HG02840 (cell line): ENCODE data around the gene METTL6.
"Not testable (repeated sequence)": the region's sequence is repeated elsewhere in the genome, so short reads cannot be mapped to it uniquely, and the experiment has no call there.

Experiments
- ATAC-seq: cut with Tn5 transposase; IDR thresholded peaks from one replicate; pipeline ENCODE4 v1.9.1; 2021; ENCODE audit warnings: mild to moderate bottlenecking, moderate library complexity, moderate number of reproducible peaks; ENCODE audit not compliant: unreplicated experiment, low FRiP score

Gene METTL6

DNA sequence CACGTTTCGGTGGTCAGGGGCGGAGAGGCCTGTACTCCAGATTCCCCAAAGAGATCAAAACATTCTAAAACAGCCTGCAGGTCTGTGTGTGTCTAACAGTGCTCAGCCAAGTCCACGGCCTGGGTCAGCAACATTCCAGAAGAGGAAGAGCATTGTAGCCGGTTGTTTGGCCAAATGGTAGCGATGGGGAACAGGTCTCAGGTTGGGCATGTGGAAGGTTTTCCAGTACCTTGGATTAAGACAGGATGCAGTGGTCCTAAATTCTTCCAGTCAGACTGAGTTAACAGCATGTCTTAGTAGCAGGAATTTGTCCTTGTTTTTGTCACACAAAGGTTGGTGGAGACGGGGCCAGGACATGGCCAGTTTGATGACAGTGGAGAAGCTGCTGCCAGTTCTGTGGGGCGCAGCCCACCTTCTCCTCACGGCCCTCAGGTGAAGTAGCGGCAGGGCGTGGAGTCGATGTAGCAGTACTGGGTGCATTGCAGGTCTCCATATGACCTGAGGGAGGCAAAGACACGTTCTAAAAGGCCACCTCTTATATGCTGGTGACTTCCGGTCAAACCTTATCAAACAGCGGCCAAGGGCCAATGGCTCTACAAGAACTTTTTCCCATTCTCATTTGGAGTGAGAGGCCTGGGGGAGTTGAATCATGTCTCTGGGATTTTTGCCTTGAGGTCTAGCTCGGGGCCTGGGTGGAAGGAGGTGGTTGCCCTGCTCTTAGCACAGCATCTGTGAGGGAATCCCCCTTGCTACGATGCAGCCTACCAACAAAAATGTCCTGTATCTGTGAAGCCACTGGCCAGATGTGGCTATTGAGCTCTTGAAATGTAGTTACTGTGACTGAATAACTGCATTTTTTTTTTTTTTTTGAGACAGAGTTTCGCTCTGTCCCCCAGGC is 24.1 kb upstream of the METTL6 start:
- no peak for ATAC-seq

DNA sequence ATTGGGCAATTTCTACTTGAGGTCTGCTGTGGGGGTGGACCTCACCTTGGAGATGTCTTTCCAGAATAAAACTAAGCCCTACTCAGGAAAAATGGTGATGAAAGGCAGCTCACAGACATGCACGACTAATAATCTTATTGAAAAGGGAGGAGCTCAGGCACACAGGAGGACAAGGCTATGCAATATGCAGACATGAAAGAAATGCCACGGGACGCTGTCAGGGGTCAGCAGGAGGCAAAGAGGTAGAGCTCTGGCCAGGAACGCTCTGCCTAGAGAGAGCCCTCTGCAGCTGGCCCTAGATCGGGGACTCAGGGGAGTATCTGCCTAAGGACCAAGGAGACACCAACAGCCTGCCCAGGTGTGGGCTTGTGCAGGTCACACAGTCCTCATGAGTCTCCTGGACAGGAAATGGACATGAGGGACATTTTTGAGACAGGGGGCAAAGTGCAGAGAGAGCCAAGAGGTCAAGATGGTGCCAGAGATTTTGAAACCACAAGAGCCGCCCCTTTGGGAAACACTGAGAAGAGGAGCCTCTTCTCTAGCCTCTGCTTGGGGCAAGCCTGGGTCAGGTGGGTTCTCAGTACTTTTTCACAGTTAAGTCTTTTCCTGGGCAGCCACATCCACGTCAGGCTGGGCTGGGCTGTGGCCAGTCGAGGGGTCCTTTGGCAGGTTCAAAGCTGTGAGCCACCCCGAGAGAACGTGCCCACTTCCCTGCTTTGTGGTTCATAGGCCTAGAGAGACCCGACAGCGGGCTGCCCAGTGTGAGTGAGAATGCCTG is 23.3 kb upstream of the METTL6 start:
- ATAC-seq: no peak

DNA sequence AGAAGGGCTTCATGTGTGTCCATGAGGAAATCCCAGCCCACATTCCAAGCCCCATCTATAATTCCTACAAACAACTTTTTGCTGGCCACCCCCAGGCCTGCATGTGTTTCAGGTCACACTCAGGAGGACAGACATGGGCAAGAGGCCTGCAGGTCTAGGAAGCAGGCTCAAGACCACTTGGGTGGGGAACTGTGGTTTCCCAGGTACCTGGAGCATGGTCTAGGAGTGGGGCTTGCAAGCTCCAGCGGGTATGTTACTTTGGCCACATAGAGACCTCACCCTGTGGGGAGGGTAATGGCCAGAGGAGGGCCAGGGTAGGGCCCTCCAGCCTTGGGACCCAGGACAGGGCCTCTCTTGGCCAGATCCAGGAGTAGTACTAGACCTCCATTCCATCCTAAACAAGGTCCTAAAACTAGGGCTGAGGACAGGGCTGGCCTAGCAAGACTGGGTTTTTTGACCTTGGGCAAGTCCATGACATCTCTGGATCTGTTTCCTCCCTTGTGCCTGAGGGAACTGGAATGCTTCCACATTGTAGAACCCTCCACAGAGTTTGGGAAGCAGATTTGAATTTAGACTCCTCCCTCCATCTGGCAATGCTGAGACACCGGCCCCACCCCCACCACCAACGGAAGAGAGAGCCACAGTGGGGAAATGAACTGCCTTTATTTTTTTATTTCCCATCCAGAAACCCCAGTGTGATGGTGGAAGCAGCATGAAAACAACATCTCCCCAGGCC is 22.3 kb upstream of the METTL6 start:
- no peak for ATAC-seq

DNA sequence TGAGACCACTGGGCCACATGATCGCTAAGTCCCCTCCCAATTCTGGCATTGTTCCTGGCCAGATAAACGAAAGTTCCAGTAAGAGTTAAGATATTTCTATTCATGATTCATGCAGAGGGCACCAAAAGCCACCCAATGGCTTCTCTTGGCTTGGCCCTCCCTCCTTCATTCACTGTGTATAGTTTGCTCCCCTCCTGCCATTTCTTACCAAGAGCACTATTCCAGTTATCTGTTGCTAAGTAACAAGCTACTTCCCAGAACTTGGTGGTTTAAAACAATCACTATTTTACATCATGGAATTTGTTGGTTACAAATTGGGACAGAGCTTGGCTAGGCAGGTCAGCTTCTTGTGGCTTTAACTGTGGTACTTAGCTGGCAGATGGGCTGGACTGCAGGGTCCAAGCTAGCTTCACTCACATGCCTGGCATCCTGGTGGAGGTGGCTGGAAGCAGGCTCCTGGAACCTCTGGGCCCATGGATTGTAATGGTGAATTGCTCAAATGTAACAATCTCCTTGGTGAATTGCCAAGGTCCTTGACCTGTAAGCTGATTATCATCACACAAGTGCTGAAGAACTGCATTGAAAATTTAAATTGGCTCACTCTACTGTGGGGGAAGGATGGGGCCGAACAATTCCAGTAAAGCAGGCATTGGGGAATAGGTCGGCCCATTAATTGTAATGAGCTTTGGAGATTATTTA is 16.6 kb upstream of the METTL6 start:
- no peak for ATAC-seq

DNA sequence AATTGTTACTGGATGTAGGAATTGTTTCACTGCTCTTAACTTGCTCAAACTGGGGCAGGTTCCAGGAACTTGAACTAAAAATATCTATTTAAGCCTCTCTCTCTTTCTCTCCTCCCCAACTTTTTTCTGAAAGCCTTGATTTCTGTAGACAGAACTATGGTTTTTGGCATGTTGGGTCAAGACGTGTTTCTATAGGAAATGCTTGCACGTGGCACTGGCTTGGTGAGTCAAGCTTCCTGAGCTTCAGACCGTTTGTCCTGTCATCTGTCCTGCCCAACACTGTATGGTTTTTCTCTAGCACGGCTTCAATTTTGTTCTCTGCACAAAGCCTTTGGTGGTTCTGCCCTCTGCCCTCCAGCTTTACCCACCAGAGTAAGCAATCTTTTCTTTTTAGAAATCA is 13.5 kb upstream of the METTL6 start:
- ATAC-seq: no peak

DNA sequence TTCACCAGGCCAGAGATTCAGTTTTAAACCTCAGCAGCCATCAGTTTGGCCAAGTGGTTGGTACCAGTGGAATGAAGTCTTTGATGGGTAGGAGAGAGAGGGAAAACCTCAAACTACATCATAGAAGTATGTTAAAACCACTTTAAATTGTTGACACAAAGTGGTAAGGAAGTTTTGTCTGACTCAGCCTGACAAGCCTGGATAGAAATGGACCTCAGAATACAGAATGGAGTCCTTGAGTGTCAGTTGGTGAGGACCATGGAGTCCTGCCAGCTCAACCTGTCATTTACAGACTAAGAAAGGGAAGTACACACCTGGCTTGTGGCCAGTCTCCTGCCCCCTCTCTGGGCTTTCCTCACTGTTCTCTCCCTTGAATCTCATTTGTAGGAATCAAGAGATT is 12.1 kb upstream of the METTL6 start:
- ATAC-seq: no peak

DNA sequence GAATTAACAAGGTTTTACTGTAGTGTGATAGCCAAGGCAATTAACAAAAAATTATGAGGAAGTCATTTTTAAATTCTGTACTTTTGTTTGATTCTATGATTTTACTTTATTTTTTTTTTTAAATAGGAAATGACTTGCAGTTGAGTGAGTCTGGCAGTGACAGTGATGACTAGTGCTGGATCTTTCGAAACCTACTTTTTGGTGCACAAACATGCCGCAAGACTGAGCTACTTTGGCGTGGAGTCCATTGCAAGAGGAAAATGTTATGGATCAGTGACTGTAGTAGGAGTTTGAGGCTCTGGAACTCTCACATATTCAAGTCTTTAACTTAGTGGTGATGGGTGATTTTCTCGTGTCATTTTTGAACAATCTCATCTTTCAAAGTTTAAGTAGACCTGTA is 11.6 kb upstream of the METTL6 start:
- ATAC-seq: no peak

DNA sequence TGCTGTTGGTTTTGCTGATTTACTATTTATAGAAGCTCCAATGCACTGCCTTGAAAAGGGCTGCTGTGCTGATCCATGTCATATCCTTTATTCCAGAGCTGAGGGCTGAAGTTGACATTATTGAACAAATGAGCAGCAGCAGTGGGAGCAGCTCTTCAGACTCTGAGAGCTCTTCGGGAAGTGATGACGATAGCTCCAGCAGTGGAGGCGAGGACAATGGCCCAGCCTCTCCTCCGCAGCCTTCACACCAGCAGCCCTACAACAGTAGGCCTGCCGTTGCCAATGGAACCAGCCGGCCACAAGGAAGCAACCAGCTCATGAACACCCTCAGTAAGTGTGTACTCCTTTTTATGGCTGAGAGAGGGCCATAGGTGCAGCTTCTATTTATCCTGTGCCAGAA is 8.9 kb upstream of the METTL6 start:
- no peak for ATAC-seq

DNA sequence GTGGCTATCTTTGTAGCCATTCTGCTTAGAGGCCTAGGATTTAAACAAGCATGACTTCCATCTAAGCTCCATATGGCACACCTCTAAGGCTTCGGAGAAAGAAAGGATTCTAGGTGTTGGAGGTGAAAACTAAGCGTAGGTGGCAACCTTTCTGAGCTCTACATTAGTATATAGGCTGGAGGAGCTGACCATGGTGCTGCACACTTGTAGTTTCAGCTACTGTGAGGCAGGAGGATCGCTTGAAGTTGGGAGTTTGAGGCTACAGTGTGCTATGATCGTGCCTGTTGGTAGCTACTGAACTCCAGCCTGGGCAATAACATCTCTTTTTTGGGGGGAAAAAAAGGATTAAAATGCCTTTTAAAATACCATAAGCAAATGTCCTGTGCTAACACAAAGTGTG is 7.4 kb upstream of the METTL6 start:
- ATAC-seq: no peak

DNA sequence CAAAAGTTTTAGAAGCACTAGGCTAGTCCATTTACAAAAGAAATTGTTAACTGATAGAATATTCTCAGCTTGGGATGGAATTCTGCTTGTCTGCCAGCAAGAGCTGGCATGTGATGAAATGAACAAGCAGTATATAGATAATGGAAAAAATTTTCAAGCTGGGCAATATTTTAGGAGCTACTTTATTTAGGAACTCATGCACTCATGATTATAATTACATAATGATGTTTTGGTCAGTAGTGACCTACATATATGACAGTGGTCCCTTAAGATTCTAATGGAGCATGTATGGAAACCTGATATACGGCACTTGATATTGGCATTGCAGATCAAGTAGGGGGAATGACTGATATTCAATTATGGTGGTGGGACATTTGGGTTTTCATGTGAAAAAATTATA is 6.2 kb upstream of the METTL6 start:
- ATAC-seq: no peak

DNA sequence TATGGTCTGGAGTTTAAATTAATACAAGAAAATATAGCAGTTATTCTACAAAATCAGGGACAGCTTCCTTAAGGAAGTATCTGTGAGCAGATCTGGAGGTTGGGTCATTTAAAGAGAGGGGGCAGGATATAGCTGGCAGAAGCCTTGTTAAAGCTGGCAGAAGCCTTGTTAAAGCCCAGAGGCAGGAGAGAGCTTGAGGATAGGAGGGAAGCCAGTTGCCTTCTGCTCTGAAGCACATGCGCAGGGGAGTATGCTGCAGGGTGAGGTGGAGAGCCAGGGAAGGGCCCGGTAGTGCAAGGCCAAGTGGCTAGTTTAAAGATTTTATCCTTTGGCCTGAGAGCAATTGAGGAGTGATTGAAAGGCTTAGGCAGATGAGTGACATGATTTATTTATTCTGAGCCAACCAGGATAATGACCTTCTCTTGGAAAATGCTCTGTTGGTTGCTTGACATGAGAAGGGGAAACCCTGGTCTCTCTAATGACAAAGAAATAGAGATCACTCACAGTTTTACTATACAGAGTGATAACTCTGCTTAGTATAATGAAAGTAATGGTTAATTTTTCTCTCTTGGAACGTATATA is 4.0 kb upstream of the METTL6 start:
- ATAC-seq: no peak

DNA sequence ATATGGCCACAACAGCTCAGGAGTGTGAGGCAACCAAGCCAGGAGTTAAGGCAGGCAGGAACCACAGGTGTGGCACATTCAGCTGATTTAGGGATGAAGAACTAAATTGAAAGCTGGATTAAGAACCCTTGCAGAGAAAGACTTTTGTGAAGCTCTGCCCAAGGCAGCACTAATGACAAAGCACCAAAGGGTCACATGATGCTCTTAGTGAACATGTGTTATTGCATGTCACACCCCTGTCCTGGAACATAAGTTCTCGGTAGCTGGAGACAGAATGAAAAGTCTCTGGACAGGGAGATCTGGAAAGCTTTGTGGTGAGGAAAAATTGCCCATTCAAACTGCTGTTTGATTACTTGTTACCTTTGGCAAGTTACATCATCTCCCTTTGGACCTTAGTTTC is 3.3 kb upstream of the METTL6 start:
- ATAC-seq: no peak

DNA sequence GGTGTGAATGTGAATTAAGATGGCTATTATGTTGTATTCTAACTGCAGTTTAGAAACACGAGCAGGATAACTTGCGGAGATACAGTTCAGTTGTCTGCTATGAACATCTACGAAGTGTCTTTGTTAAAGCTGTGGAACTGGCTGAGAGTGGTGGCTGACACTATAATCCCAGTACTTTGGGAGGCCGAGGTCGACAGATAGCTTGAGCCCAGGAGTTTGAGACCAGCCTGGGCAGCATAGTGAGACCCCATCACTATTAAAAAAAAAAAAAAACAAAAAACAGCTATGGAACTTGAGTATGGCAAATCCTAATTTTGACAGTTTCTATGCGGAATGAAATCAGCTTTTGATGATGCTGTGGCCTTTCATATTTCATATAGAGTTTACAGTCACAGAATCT is 1.7 kb upstream of the METTL6 start:
- ATAC-seq: no peak

DNA sequence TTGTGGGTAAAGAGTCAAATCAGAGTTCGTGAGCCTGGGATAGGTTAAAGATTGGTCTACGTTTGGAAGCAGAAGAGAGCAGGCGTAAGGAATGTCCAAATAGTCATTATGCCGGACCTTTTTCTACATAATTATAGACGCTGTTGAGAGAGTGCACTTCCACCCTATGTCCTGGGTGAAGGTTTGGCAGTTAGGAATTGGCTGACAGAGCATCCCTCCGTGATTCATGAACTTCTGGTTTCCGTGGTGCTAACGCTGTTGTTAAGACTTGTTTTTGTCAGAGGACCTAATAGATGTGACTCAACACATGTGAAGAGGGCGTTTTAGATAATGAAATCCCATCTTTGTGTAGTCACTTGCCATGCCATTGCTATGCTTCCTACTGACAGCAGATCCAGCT is 1.2 kb upstream of the METTL6 start:
- no peak for ATAC-seq

DNA sequence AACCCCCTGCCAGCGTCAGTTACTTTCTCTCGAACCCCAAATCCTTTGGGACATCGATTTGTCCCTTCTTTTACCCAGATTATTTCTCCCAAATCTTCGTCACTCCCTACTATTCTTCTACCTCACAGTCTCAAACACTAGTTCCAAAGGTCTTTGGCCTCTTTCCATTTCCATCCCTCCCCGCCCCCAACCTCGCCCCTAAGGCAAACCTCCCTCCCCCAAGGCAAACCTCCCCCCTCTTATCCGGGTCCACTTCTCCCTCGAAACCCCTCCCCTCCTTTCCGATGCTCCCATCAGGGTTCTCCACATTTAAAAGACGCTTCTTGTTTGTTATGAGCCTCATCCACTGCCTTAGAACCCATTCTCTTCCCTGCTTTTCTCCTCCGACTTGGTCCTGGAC is 637 bp upstream of the METTL6 start:
- ATAC-seq: no peak

DNA sequence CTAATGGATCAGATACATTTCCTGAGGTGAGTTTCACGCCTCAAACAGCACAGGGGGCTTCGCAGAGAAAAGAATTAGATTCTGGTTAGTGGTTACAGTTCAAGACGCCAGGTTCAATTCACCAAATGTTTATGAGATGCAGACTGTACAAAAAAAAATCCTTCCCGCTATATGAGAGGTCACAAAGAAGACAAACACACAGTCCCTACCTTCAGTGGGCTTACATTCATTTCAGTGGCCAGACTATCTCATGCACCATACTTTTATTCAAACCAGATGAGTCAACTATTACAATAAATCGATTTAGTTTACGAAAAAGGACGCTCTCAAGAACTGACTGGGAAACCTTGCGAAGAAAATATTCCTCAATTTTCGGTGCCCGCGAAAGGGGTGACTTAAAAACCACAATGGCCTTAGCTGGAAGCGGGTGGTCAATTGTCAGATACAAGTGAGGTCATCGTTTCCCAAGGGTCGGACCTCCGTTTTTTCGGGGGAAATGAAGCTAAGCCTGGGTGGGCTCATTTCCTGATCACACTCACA is 695 bp downstream of the METTL6 start:
- no peak for ATAC-seq

DNA sequence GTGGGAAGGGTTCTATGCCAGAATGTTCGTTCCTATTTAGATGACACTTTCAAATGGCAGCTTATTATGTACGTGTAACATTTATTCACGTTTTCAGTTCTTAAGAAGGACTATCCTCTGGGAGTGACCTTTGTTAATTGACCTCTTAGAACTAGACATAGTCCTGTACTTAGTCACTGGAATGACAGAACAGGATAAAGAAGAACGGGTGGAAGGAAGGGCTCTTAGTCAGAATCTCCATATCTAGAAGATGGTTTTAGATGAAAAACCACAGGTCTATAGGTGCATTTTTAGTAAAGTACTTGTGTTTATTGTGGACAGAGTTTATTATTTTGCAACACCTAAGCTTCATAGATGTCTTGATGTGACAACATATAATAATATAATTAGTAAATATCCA is 6.5 kb downstream of the METTL6 start:
- no peak for ATAC-seq

DNA sequence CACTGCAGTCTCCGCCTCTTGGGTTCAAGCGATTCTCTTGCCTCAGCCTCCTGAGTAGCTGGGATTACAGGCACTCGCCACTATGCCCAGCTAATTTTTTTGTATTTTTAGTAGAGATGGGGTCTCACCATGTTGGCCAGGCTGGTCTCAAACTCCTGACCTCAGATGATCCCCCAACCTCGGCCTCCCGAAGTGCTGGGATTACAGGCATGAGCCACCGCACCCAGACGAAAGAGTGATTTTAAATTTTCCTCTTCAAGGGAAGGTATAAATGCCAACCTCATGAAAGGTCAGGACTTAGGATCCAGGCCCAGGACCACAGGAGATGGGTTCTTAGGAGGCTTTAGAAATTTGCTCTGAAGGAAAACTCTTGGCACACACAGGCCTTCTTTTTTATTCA is 16.4 kb downstream of the METTL6 start:
- ATAC-seq: not testable (repeated sequence)

DNA sequence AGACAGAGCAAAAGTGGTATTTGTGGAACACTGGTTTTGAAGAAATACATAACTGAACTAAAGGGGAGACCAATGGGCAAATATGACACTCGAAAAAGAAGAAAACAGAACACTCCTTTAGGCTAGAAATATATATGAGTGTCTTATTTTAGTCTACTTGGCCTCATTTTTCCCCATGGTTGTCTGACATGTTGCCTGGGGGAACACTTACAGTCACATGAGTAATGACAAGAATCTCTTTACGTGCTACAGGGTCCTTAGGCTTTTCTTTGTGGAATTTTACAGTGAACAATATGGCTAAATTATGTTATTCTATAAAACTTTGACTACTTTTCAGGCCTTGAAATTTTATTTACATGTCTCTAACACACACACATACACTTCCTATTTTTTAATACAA is 17.6 kb downstream of the METTL6 start:
- no peak for ATAC-seq

DNA sequence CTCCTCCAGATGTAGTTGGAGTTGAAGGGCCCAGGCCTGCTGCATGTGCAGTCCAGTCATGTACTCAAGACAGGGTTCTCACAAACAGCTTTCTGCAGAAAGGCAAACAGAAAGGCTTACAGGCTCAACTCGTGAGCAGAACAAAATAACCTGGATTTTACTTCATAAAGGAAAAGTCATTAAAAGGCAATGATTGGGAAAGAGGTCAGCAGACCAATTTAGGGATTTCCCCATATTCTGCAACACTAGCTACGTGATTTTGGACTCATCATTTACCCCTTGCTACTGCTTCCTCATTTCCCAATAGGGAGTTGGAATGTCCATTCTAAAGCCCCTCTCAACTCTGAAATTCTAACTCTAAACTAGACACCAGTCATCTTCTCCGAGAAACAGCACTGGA is 18.1 kb downstream of the METTL6 start:
- ATAC-seq: no peak
